ENCODE results near the gene SYNM. TPM values are rescaled to one million over a fixed set of nuclear protein-coding genes. Genes with fewer than 3 reads are reported as not detected.

Gene SYNM
- total and polyA plus RNA-seq, 2 experiments from 2014 or later, result 0.74 to 3.5 TPM

- no peak for TF ChIP-seq ZNF462 (CRISPR knock-in tag; IDR thresholded peaks at IDR 0.05)
- no peak for TF ChIP-seq CREB1 (CRISPR knock-in tag; IDR thresholded peaks at IDR 0.05; ENCODE audit: low read depth)
- TF ChIP-seq EZH2phosphoT487 (IDR thresholded peaks at IDR 0.05; ENCODE audit: unreplicated experiment), result no peak
These were observed 61.2 kb downstream of the SYNM start (continued) for GRCh38 chr15:99165956-99166689.

- H3K36me3 ChIP-seq (ENCODE audit: insufficient read depth), result no peaks in the 10 kb centered on the region
- no peaks in the 10 kb centered on the region for H3K4me1 ChIP-seq (ENCODE audit: insufficient read depth)
- Mint-ChIP-seq H3K4me1 (no peaks in the 10 kb centered on the region), H3K27me3 (ENCODE audit: insufficient read depth, low read depth, poor library complexity) (no peaks in the 10 kb centered on the region), H3K36me3 (ENCODE audit: low read depth) (no peaks in the 10 kb centered on the region; the same call in 1 of the 3 replicates), H3K4me3 (no peak overlapping the region), H3K27ac (peak overlapping the region; percentile 4), H3K9me3 (no peaks in the 10 kb centered on the region)
- no peak for ATAC-seq
- H3K27me3 ChIP-seq (ENCODE audit: insufficient read depth), result no peaks in the 10 kb centered on the region
- no peak overlapping the region for H3K4me3 ChIP-seq
- no peaks in the 10 kb centered on the region for H3F3A ChIP-seq (replicated peaks; ENCODE audit: low read depth)
- H3K27ac ChIP-seq (ENCODE audit: low read depth), result no peak overlapping the region
- H4K20me1 ChIP-seq (replicated peaks; ENCODE audit: insufficient read depth), result no peaks in the 10 kb centered on the region
- no peaks in the 10 kb centered on the region for H3K79me2 ChIP-seq (replicated peaks; ENCODE audit: insufficient read depth)
- H3K9me2 ChIP-seq (ENCODE audit: insufficient read depth), result no peaks in the 10 kb centered on the region
- no peak for DNase-seq (ENCODE audit: low spot score)
- no peak overlapping the region for H3K4me2 ChIP-seq
- no peak overlapping the region for H2AFZ ChIP-seq
- TF ChIP-seq ZNF462 (CRISPR knock-in tag; IDR thresholded peaks at IDR 0.05) (no peak), JUNB (IDR thresholded peaks at IDR 0.05; ENCODE audit: unreplicated experiment) (no peak), EZH2 (IDR thresholded peaks at IDR 0.05; ENCODE audit: low read depth, unreplicated experiment) (no peak), NANOG (IDR thresholded peaks at IDR 0.05; ENCODE audit: borderline replicate concordance) (no peak), EZH2phosphoT487 (IDR thresholded peaks at IDR 0.05; ENCODE audit: unreplicated experiment) (no peak), ZNF331 (CRISPR knock-in tag; IDR thresholded peaks at IDR 0.05; ENCODE audit: low read depth) (no peak)
These were observed 62.3 kb downstream of the SYNM start for GRCh38 chr15:99167201-99167600.
